Activated naive CD4-positive, alpha-beta T cell treated with anti-CD3 and anti-CD28 coated beads, Interleukin-2, amount 50 U/mL, for 72 hours (primary cell): ENCODE measurements around the gene PSMG4. TPM values are rescaled to one million over a fixed set of nuclear protein-coding genes. Genes with fewer than 3 reads are reported as not detected.
A peak's percentile ranks its signal among the peaks of the same experiment; 100 is the strongest.

Experiments
- ATAC-seq, 2 donors: fragments of 150-1000 bp; cut with Tn5 transposase; 2 replicates each; pipeline ENCODE4 v1.10.0; 2021; ENCODE audit warnings: mild to moderate bottlenecking in 2 of 2, moderate library complexity in 2 of 2
- DNase-seq, 2 donors: peaks; one replicate each; pipeline ENCODE4 v3.0.0; 2021 to 2022; ENCODE audit warnings: low spot score in 2 of 2
- H3K27ac Mint-ChIP-seq, 2 donors: one replicate each; pipeline ENCODE4 v1.8.0; 2022; ENCODE audit warnings: mild to moderate bottlenecking in 2 of 2, mixed read lengths in 2 of 2
- H3K36me3 Mint-ChIP-seq, 2 donors: one replicate each; pipeline ENCODE4 v1.8.0; 2022; ENCODE audit warnings: mixed read lengths in 2 of 2
- H3K9me3 Mint-ChIP-seq, 2 donors: one replicate each; pipeline ENCODE4 v1.8.0; 2022; ENCODE audit warnings: mixed read lengths in 2 of 2
- total RNA-seq, 2 donors: library from RNA; stranded (reverse); gene quantifications; one replicate each; pipeline ENCODE4 v1.2.3, GENCODE V29; 2022

The PSMG4 gene
- total RNA-seq, 2 donors from 2014 or later: 14.6 to 37.7 TPM

- H3K9me3 Mint-ChIP-seq: no peaks in the 10 kb centered on the region
- ATAC-seq: no peak
- no peaks in the 10 kb centered on the region for H3K36me3 Mint-ChIP-seq
Measured at GRCh38 chr6:3288711-3289663, 30.2 kb downstream of the PSMG4 start.

GRCh38 chr6:3289664-3290055, 30.9 kb downstream of the PSMG4 start:
- ATAC-seq: no peak
- peak in 1 of 2 donors; percentile 30 for DNase-seq
- Mint-ChIP-seq H3K27ac (no peak overlapping the region), H3K36me3 (no peaks in the 10 kb centered on the region), H3K9me3 (no peaks in the 10 kb centered on the region)

More at GRCh38 chr6:3288711-3289663, 30.2 kb downstream of the PSMG4 start:
- DNase-seq: peak in 1 of 2 donors; percentile 46
- H3K27ac Mint-ChIP-seq: peak overlapping the region in 1 of 2 donors; percentile 50

- no peak for ATAC-seq
- Mint-ChIP-seq H3K27ac (no peak overlapping the region), H3K36me3 (no peaks in the 10 kb centered on the region), H3K9me3 (no peaks in the 10 kb centered on the region)
- no peak for DNase-seq
Measured at GRCh38 chr6:3290149-3290930, 31.6 kb downstream of the PSMG4 start.

- no peak for ATAC-seq
- no peaks in the 10 kb centered on the region for H3K9me3 Mint-ChIP-seq
Measured at GRCh38 chr6:3290931-3291211, 32.1 kb downstream of the PSMG4 start.

GRCh38 chr6:3291346-3291745, 32.6 kb downstream of the PSMG4 start:
- H3K36me3 Mint-ChIP-seq: no peaks in the 10 kb centered on the region
- H3K27ac Mint-ChIP-seq: peak overlapping the region in 1 of 2 donors; percentile 36
- DNase-seq (no peak), ATAC-seq (no peak)
- H3K9me3 Mint-ChIP-seq: no peaks in the 10 kb centered on the region

More at GRCh38 chr6:3290931-3291211, 32.1 kb downstream of the PSMG4 start:
- Mint-ChIP-seq H3K36me3 (no peaks in the 10 kb centered on the region), H3K27ac (no peak overlapping the region)
- no peak for DNase-seq

- H3K9me3 Mint-ChIP-seq: no peaks in the 10 kb centered on the region
- no peak overlapping the region for H3K27ac Mint-ChIP-seq
- DNase-seq: peak in 1 of 2 donors; percentile 6
- no peak for ATAC-seq
- no peaks in the 10 kb centered on the region for H3K36me3 Mint-ChIP-seq
Measured at GRCh38 chr6:3291987-3292386, 33.2 kb downstream of the PSMG4 start.

GRCh38 chr6:3292431-3293197, 33.9 kb downstream of the PSMG4 start:
- DNase-seq (peak in 1 of 2 donors; percentile 34), ATAC-seq (no peak)
- H3K36me3 Mint-ChIP-seq: no peaks in the 10 kb centered on the region
- H3K9me3 Mint-ChIP-seq: no peaks in the 10 kb centered on the region
- H3K27ac Mint-ChIP-seq: no peak overlapping the region

GRCh38 chr6:3293271-3294155, 34.8 kb downstream of the PSMG4 start:
- DNase-seq: peak in 1 of 2 donors; percentile 25
- Mint-ChIP-seq H3K36me3 (no peaks in the 10 kb centered on the region), H3K27ac (no peak overlapping the region), H3K9me3 (no peaks in the 10 kb centered on the region)
- ATAC-seq: no peak

- DNase-seq: no peak
- H3K36me3 Mint-ChIP-seq: no peaks in the 10 kb centered on the region
- no peak for ATAC-seq
- no peak overlapping the region for H3K27ac Mint-ChIP-seq
- no peaks in the 10 kb centered on the region for H3K9me3 Mint-ChIP-seq
Measured at GRCh38 chr6:3294396-3294795, 35.6 kb downstream of the PSMG4 start.

GRCh38 chr6:3294921-3295871, 36.4 kb downstream of the PSMG4 start:
- peak in 1 of 2 donors; percentile 30 for DNase-seq
- Mint-ChIP-seq H3K9me3 (no peaks in the 10 kb centered on the region), H3K27ac (peak overlapping the region in 1 of 2 donors; percentile 16), H3K36me3 (no peaks in the 10 kb centered on the region)
- ATAC-seq: no peak

- Mint-ChIP-seq H3K36me3 (no peaks in the 10 kb centered on the region), H3K9me3 (no peaks in the 10 kb centered on the region), H3K27ac (no peak overlapping the region)
- no peak for ATAC-seq
- DNase-seq: peak in 1 of 2 donors; percentile 26
Measured at GRCh38 chr6:3296078-3296477, 37.3 kb downstream of the PSMG4 start.

- ATAC-seq (no peak), DNase-seq (peak in 1 of 2 donors; percentile 28)
- Mint-ChIP-seq H3K9me3 (no peaks in the 10 kb centered on the region), H3K36me3 (no peaks in the 10 kb centered on the region), H3K27ac (no peak overlapping the region)
Measured at GRCh38 chr6:3296537-3296936, 37.8 kb downstream of the PSMG4 start.

- ATAC-seq (no peak), DNase-seq (no peak)
- Mint-ChIP-seq H3K27ac (no peak overlapping the region), H3K36me3 (no peaks in the 10 kb centered on the region), H3K9me3 (no peaks in the 10 kb centered on the region)
Measured at GRCh38 chr6:3297006-3297405, 38.3 kb downstream of the PSMG4 start.

- H3K27ac Mint-ChIP-seq: no peak overlapping the region
- H3K9me3 Mint-ChIP-seq: no peaks in the 10 kb centered on the region
- no peaks in the 10 kb centered on the region for H3K36me3 Mint-ChIP-seq
- no peak for ATAC-seq
- DNase-seq: peak in 1 of 2 donors; percentile 33
Measured at GRCh38 chr6:3297909-3298308, 39.2 kb downstream of the PSMG4 start.

GRCh38 chr6:3299221-3299620, 40.5 kb downstream of the PSMG4 start:
- Mint-ChIP-seq H3K9me3 (no peaks in the 10 kb centered on the region), H3K27ac (no peak overlapping the region), H3K36me3 (peaks cover 0 to under 1% of the 10 kb centered on the region in 2 donors)
- DNase-seq (no peak), ATAC-seq (no peak)
